GM12891 (cell line): ENCODE results near the gene NLGN1.

Experiments used
- POLR2A ChIP-seq: IDR thresholded peaks from 2 replicates; pipeline ENCODE4 v1.6.1; 2011; ENCODE audit warnings: low read depth, low read length, control low read depth
- POLR2AphosphoS5 ChIP-seq: IDR thresholded peaks from 2 replicates; pipeline ENCODE4 v1.6.1; 2011; ENCODE audit warnings: low read depth, low read length, control low read depth
- POU2F2 ChIP-seq: IDR thresholded peaks from 2 replicates; pipeline ENCODE4 v1.6.1; 2011; ENCODE audit warnings: low read depth, mild to moderate bottlenecking, control low read depth, low read length, moderate library complexity
- SPI1 ChIP-seq: IDR thresholded peaks from 2 replicates; pipeline ENCODE4 v1.6.1; 2011; ENCODE audit warnings: low read depth, low read length, control low read depth
- TAF1 ChIP-seq: IDR thresholded peaks from 2 replicates; pipeline ENCODE4 v1.6.1; 2011; ENCODE audit warnings: low read depth, low read length, control low read depth

DNA sequence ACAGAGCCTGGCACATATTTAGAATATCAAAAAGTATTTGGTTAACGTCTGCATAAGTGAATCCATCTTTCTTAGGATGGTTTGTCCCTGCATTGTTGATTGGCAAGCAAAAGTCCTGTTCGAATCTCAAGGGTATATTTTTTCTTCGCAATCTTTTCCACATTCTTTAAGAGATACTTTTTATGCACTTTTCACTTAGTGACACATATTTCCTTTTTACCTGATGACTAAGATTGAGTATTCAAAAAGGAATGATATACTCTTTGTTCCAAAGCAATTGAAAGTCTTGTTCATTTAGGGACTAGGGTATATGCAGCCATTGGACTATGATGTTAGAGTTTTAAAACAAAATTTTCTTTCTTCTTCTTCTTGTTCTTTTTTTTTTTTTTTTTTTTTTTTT lies 349.9 kb downstream of the NLGN1 start:
- TF ChIP-seq POLR2A (no peak), POLR2AphosphoS5 (no peak), POU2F2 (no peak), TAF1 (no peak), SPI1 (no peak)
